HG02642 (cell line): ENCODE data around the gene ATP1A1.

Source experiments
- ATAC-seq: cut with Tn5 transposase; IDR thresholded peaks from one replicate; pipeline ENCODE4 v1.9.1; 2021; ENCODE audit warnings: mild to moderate bottlenecking; ENCODE audit not compliant: unreplicated experiment, poor library complexity

Gene ATP1A1

DNA sequence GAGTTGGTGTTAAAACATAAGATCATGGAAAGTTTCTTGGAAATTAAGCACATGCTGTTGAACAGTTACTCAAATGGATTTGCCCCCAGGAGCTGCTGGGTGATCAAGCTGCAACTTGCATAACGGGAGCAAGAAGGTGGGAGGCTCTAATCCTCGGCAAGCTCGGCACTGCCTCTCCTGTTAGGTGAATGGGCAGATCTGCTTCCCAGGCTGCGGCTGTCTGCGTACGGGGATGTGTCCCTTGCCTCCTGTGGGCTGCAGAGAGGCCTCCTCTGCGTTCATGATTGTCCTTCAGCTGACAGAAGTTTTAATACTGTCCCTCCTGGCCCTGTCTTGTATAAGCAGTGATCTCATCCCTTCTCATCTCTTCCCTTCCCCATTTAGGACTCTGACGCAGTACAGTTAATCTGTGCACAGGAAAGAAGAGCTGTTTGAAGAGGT is 36.7 kb downstream of the ATP1A1 start:
- no peak for ATAC-seq

GRCh38 chr1:116411784-116412479 is 38.9 kb downstream of the ATP1A1 start:
- no peak for ATAC-seq

DNA sequence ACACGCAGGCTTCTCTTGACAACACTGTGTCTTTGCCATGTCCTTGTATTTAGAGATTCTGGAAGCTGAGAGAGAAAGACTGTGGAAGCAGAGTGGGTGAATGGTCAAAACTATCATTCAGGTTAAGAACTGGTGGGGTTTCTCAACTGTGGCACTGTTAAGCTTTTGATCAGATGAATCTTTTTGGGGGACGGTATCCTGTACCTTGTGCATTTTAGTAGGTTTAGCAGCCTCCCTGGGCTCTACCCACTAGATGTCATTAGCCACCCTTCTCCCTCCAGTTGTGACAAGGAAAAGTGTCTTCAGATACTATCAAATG is 39.4 kb downstream of the ATP1A1 start:
- no peak for ATAC-seq

GRCh38 chr1:116412898-116413297 is 39.9 kb downstream of the ATP1A1 start:
- no peak for ATAC-seq

DNA sequence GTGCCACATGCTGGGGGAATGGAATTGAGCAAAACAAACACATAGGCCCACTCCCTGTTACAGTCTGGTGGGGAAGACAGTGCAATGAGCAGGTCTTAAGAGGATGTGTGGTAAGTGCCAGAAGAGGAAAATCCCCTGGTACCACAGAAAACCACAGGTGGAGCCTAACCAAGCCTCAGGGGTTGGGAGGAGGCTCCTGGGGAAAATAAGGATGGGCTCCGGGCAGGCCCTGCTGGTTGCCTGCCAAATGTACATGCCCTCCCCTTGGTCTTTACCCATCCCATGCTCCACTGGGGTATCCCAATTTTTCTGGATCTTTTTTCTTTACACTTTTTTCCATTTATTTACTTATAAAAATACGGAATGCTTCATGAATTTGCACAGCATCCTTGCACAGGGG is 40.4 kb downstream of the ATP1A1 start:
- ATAC-seq = no peak

- ATAC-seq = no peak
Observed at GRCh38 chr1:116414364-116414763, 41.3 kb downstream of the ATP1A1 start.

- ATAC-seq = no peak
Observed at GRCh38 chr1:116415200-116415698, 42.2 kb downstream of the ATP1A1 start.

DNA sequence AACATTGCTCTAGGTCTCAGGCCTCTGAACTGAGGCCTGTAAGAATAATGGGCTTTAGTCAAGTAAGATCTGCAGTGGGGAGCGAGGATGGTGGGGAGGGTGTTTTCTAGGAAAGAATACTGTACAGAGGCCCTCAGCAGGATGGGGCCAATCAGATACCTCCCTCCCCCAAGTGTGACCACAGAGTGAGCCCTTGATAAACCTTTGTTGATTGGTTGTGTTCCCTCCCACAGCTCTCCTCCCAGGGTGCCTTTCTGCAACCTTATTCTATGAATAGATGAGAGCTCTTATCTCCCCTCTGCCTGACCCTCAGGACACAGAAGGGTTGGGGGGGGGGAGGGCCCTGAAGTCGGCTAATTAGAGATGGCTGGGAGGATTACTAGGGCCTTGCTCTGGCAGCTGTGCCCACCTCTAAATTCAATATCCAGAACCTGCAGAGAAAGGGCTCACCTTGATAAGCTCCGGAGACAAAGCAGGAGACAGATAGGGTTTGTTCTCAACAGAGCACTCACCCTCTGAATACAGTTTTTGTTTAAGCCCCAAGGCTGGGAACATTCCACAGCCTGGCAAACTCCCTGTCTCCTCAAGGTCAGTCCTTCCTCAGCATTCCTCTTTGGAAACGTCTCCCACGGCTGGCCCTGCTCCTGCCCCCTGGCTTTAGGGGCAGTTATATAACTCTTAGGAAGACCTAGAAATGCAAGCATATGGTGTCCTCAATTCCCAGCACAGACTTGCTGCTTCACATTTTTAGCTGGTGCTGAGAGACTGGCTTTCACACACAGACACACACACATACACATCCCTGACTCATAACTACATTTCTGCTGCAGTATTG is 42.9 kb downstream of the ATP1A1 start:
- ATAC-seq = no peak

- no peak for ATAC-seq
Observed at GRCh38 chr1:116416854-116417513, 43.9 kb downstream of the ATP1A1 start.

DNA sequence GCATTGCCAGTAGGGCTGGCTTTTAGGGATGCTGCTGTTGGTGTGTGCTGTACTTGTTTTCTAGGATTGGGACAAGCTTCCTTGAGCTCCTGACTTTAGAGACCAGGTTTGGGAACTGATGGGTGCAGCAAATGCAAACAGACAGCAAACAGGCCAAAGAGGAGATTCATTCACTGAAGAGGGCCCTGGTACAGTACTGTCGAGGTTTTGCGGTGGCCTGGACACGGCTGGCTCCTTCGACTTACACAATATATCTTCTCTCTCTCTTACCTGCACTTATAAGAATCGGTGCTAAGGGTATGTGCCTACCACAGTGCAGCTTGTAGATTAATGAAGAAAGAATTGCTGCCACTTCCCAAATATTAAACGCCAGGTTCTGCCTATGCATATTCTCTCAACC is 44.6 kb downstream of the ATP1A1 start:
- no peak for ATAC-seq

DNA sequence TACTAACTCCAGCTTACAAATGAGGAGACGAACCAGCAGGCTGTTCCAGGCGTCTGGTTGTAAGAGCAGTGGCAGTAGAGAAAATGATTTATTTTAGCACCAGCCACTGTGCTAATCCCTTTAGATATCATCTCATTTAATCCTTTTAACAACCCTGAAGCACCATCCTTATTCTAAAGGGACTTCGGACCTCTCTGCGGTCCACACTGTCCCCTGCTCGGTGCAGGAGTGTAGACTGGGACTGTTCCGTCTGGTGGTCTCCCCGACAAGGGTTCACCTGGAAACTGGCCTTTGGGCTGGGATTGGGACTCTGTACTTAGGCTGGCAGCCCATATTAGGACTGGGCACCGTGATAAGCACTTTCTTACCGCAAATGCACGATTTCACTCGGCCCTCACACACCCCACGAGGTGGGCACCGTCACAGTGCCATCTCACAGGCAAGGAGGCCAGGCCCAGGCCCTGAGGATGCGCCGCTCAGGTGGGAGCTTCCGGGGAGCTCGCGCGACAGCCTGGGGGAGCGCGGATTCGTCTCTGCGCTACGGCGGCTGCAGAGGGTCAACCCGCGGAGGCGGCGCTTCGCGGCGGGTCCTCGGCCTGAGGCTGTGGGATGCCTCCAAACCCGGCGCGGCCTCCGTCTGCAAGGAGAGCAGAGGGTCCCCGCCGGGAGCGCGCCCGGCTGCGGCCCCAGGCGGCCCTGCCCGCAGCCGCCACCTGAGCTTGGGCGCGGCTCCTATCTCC is 45.2 kb downstream of the ATP1A1 start:
- peak; percentile 93 for ATAC-seq

GRCh38 chr1:116420417-116421200 is 47.6 kb downstream of the ATP1A1 start:
- no peak for ATAC-seq

DNA sequence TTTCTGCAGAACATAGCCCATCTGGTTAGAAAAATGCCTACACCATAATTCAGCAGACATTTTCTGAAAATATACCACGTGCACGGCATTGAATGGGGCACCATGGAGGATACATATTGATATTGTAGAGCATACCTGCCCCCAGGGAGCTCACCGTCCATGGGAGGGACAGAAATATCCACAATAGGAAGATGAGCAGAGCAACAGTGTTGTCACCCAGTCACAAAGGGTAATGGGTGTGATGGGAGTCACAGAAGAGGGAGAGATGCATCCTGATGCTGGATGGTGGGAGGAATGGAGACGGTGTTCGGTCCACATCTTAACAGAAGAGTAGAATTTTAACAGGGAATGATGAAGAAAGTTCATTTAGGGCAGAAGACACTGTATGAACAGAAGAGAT is 51.4 kb downstream of the ATP1A1 start:
- no peak for ATAC-seq

GRCh38 chr1:116424863-116425262 is 51.8 kb downstream of the ATP1A1 start:
- ATAC-seq = no peak

DNA sequence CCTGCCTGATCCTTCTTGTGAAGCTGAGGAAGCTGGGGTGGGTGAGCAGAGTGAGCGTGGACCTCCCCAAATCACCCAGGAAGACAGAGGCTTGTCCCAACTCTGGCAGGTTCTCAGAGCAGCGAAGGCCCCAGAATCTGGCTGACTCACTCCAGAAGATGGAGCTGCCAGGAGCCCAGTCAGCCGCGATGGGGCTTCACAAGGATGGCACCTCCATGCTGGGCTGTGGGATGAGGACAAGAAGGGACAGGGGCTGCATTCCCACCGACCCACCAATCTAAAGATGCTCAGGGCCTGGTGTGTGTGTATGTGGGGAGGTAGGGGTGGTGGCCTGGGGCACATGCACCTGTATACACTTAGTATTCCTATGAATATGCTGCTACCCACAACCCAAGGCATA is 52.9 kb downstream of the ATP1A1 start:
- no peak for ATAC-seq

- ATAC-seq = no peak
Observed at GRCh38 chr1:116426401-116426800, 53.4 kb downstream of the ATP1A1 start.

GRCh38 chr1:116428576-116428975 is 55.5 kb downstream of the ATP1A1 start:
- ATAC-seq = no peak

GRCh38 chr1:116429821-116430374 is 56.9 kb downstream of the ATP1A1 start:
- no peak for ATAC-seq

DNA sequence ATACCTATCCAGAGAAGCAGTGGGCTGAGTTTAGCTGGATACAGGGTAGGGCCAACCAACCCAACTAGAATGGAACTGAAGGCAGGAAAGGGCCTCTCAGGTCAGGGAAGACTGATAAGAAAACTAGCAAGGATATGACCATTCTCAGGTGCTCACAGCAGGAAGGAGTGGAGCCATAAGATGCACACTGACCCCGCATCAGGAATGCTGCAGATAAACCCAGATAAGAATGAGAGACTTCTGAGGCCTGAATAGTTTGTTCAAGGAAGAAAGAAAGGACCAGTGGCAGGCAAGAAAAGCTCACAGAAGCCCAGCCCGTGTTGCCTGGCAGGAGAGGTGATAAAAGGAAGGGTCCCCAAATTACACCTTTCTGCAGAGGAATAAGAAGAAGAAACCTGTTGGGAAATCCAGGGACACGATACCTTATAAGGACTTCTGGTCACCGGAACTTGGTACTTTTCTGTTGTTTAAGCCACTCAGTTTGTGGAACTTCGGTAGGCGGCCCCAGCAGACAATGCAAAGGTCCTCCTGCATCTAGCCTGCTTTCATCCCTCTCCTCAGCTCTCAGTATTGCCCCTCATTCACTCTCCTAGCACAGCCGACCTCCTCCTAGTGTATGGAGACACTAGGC is 58.9 kb downstream of the ATP1A1 start:
- ATAC-seq = no peak
